Stimulated activated CD4-positive, alpha-beta T cell treated with anti-CD3 and anti-CD28 coated beads, Interleukin-2, amount 100 ng/mL, for 24 hours (primary cell): ENCODE results near the gene WBP1L.
A peak's percentile ranks its signal among the peaks of the same experiment; 100 is the strongest.

Experiments
- DNase-seq, 2 donors: peaks; one replicate each; pipeline ENCODE4 v3.0.0-alpha.2; 2020

Gene WBP1L

DNA sequence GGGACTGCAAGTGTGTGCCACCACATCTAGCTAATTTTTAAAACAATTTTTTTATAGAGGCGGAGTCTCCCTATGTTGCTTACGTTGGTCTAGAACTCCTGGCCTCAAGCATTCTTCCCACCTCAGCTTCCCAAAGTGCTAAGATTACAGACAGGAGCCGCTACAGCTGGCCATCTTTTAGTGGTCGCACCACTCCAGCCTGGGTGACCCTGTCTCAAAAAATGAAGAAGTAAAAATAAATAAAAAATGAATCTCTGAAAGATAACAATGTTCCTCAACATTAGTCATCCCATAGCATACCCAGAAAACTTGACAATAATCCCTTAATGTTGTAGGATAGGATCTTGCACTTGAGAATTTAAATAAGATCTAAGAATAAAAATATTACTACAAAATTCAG is 18.2 kb downstream of the WBP1L start:
- no peak for DNase-seq

- no peak for DNase-seq
Measured at GRCh38 chr10:102762401-102763015, 18.8 kb downstream of the WBP1L start.

GRCh38 chr10:102763037-102763607 is 19.4 kb downstream of the WBP1L start:
- no peak for DNase-seq

GRCh38 chr10:102764470-102765161 is 20.9 kb downstream of the WBP1L start:
- no peak for DNase-seq

DNA sequence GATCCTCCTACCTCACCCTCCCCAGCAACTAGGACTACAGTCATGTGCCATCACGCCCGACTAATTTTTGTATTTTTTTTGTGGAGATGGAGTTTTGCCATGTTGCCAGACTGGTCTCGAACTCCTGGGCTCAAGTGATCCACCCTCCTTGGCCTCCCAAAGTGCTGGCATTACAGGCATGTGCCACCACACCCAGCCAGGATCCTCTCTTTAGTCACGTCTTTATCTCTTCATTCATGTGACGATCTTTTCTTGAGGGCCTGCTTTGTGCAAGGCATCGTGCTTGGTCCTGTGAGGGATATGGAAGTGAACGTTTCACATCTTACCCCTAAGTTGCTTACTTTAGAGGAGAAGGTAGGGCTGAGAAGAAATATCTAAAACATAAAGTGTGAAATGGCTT is 21.6 kb downstream of the WBP1L start:
- DNase-seq = no peak

- no peak for DNase-seq
Measured at GRCh38 chr10:102767428-102768160, 23.8 kb downstream of the WBP1L start.

GRCh38 chr10:102769375-102770107 is 25.8 kb downstream of the WBP1L start:
- no peak for DNase-seq

DNA sequence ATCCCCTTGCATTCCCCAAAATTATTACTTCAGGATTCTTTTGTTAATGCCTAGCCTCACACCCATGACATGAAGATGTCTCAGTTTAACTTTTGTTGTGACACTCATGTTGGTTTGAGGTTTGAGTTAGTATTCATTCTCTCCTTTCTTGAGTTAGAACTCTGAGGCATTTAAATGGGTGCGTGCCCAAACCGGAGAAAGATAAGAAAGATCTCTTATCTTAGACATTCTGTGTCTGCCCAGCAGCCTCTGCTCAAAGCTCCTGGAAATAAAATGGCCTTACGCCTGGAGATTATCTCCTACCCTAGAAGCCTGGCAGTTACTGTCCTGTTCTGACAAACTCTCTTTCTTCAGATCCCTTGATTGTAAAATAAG is 26.3 kb downstream of the WBP1L start:
- DNase-seq = no peak

DNA sequence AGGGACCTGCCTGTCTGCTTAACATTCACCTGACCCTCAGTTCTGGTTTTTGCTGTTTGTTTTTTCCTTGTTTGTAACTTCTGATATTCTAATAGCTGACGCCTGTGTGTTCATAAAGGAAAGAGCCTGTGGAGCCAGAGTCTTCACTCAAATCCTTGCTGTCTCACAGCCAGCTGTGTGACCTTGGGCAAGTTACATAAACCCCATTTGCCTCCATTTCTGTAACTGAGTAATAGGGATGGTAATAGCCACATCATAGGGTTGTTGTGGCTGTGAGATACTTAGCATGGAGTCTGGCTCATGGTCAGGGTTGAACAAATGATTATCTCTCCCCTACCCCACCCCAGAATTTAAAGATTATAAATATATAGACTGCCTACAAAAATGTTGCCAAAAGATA is 27.0 kb downstream of the WBP1L start:
- no peak for DNase-seq

- no peak for DNase-seq
Measured at GRCh38 chr10:102773320-102773719, 29.6 kb downstream of the WBP1L start.

GRCh38 chr10:102773986-102774385 is 30.2 kb downstream of the WBP1L start:
- peak in 1 of 2 donors; percentile 11 for DNase-seq

GRCh38 chr10:102775201-102775934 is 31.6 kb downstream of the WBP1L start:
- DNase-seq = no peak

- peak; percentile 19 to 21 for DNase-seq
Measured at GRCh38 chr10:102775935-102776669, 32.4 kb downstream of the WBP1L start.

- peak in 1 of 2 donors; percentile 12 for DNase-seq
Measured at GRCh38 chr10:102776779-102777456, 33.2 kb downstream of the WBP1L start.

GRCh38 chr10:102777711-102778453 is 34.1 kb downstream of the WBP1L start:
- DNase-seq = no peak

DNA sequence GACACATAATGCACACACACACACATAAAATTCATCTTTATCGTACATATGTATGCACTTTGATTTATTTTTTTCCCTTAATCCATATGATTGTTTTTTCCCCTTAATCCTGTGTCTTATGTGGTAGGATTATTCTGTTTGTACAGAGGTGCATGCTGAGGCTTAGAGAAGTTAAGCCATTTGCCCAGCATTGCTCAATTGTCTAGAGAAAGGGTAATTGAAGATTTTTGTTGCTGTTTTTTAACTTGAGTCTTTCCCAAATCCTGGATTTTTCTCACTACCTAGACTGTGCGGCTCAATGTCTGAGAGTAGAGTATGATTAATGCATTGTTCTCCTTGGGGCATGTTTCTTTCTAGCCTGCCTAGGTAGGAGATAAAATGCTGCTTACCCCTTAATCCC is 35.0 kb downstream of the WBP1L start:
- no peak for DNase-seq

DNA sequence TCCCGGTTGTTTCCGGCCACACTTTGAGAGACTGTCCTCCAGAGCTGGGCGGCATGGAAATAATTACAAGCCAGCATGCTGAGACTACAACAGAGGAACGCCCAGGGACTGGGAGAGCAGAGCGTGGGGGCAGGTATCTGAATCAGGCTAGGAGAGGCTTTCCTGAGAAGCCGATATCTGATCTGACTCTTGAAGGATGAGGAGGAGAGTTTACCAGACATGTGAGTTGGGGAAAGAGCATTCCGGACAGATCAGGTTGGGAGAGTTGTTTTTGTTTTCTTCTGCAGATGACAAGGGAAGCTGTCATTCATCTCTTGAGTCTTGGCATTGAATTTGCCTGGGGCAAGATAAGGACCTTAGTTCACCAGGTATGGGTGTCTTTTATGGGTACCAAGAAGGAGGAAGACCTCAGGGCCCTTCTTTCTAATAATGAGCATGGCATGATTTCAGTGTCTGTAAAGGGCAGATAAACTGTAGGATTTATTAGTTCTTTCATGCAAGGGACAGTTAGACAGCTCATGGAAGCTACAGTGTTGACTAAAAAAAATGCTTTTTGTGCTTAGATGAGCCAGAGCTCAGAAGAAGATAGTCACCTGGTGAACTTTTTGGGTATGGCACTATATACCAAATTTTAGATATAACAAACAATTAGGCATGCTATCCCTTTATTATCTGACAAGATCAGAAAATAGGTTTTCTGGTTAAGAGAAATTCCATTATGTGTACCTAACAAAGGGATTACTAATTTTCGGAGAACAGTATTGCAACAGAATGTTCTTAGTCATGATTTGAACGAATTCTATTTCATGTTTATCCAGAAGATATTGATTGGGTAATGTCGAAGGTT is 36.2 kb downstream of the WBP1L start:
- no peak for DNase-seq

DNA sequence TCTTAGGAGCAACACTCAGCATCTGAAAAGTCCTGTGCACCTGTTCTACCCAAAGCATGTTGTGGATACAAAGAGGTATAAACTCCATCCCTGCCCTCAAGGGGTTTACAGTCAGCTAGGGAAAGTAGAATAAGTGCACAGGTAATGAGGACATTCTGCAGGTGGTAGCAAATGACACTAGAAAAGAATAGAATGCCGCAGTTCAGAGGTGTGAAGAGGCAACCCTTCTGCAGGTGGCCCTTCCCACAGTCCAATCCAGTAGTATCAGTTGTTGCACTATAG is 36.7 kb downstream of the WBP1L start:
- no peak for DNase-seq

GRCh38 chr10:102781090-102781920 is 37.6 kb downstream of the WBP1L start:
- DNase-seq = no peak
